Fibroblast of lung (primary cell): ENCODE data around the gene AK4. TPM values are rescaled to one million over a fixed set of nuclear protein-coding genes. Genes with fewer than 3 reads are reported as not detected.

Source experiments
- DNase-seq, 2 donors: peaks; one replicate each; pipeline versions ENCODE4 v3.0.0 to v3.0.0-alpha.2; 2010; ENCODE audit warnings: low read depth in 2 of 2
- H2AFZ ChIP-seq: 2 replicates; pipeline ENCODE4 v1.5.1; 2012; ENCODE audit warnings: low read length, control low read depth, inconsistent platforms
- H3K27ac ChIP-seq: 2 replicates; pipeline ENCODE4 v1.5.1; 2011; ENCODE audit warnings: low read length, control low read depth; ENCODE audit not compliant: insufficient read depth
- H3K27me3 ChIP-seq: 2 replicates; pipeline ENCODE4 v1.5.1; 2011; ENCODE audit warnings: mild to moderate bottlenecking, low read length; ENCODE audit not compliant: control insufficient read depth, insufficient read depth
- H3K36me3 ChIP-seq: 2 replicates; pipeline ENCODE4 v1.5.1; 2011; ENCODE audit warnings: low read length; ENCODE audit not compliant: control insufficient read depth, insufficient read depth
- H3K4me1 ChIP-seq: 2 replicates; pipeline ENCODE4 v1.5.1; 2011; ENCODE audit warnings: low read length; ENCODE audit not compliant: control insufficient read depth, insufficient read depth; ENCODE audit errors: extremely low read depth
- H3K4me2 ChIP-seq: 2 replicates; pipeline ENCODE4 v1.5.1; 2011; ENCODE audit warnings: low read length, control low read depth; ENCODE audit not compliant: insufficient read depth; ENCODE audit errors: extremely low read depth
- H3K4me3 ChIP-seq, 4 experiments: fragments of 200-600 bp in 1 of 4; sonication (generic) in 1 of 4; replicated peaks in 1 of 4; 2 replicates each; pipeline ENCODE4 v1.5.1; 2011 to 2016; ENCODE audit warnings: low read length in 4 of 4, low read depth in 3 of 4, mild to moderate bottlenecking in 3 of 4, control low read depth in 2 of 4, inconsistent platforms in 1 of 4, mixed read lengths in 1 of 4; ENCODE audit not compliant: insufficient read depth in 1 of 4; ENCODE audit errors: control extremely low read depth in 1 of 4
- H3K79me2 ChIP-seq: 2 replicates; pipeline ENCODE4 v1.5.1; 2012; ENCODE audit warnings: mild to moderate bottlenecking, low read length, inconsistent platforms; ENCODE audit not compliant: control insufficient read depth, insufficient read depth
- H3K9ac ChIP-seq: 2 replicates; pipeline ENCODE4 v1.5.1; 2011; ENCODE audit warnings: mild to moderate bottlenecking, low read length, control low read depth; ENCODE audit not compliant: insufficient read depth
- H3K9me3 ChIP-seq: 2 replicates; pipeline ENCODE4 v1.5.1; 2012; ENCODE audit warnings: low read depth, low read length; ENCODE audit not compliant: control insufficient read depth, insufficient read depth
- H4K20me1 ChIP-seq: 2 replicates; pipeline ENCODE4 v1.5.1; 2011; ENCODE audit warnings: low read length; ENCODE audit not compliant: control insufficient read depth, insufficient read depth; ENCODE audit errors: extremely low read depth
- CTCF ChIP-seq, 2 donors: IDR thresholded peaks in 1 of 2; conservative IDR thresholded peaks in 1 of 2; 1 replicate in 1 of 2; 2 replicates in 1 of 2; pipeline ENCODE4 v1.5.1; 2011 to 2012; ENCODE audit warnings: low read length in 2 of 2, control low read depth in 1 of 2, inconsistent platforms in 1 of 2, low read depth in 1 of 2, mild to moderate bottlenecking in 1 of 2
- EZH2 ChIP-seq: IDR thresholded peaks from 2 replicates; pipeline ENCODE4 v1.5.1; 2012; ENCODE audit warnings: low read length, control low read depth, mild to moderate bottlenecking; ENCODE audit errors: missing control alignments
- polyA plus RNA-seq, 2 donors: library from polyadenylated mRNA; depleted of rRNA in 1 of 2; stranded (reverse) in 1 of 2; unstranded in 1 of 2; fragments of >200 nt; gene quantifications; 2 replicates each; pipeline ENCODE4 v1.2.1, GENCODE V29; 2011 to 2012; ENCODE audit warnings: missing spikeins in 1 of 2
- total RNA-seq: library from RNA; depleted of rRNA; stranded (reverse); fragments of >200 nt; gene quantifications from 2 replicates; pipeline ENCODE4 v1.2.1, GENCODE V29; 2014

Gene AK4
- total and polyA plus RNA-seq, 2 donors (not counting 1 experiment from before 2014, with no cell fraction given): 6.3 to 49.3 TPM

- H3K4me1 ChIP-seq: no peaks in the 10 kb centered on the region
- H3K4me2 ChIP-seq: no peak overlapping the region
- no peak for DNase-seq
- H3K4me3 ChIP-seq: no peak overlapping the region
- H2AFZ ChIP-seq: no peak overlapping the region
- H3K9me3 ChIP-seq: no peaks in the 10 kb centered on the region
- TF ChIP-seq CTCF (conservative IDR thresholded peaks at IDR 0.05 in 1 of 2, IDR thresholded peaks at IDR 0.05 in 1 of 2; ENCODE audit: low read depth in 1 of 2, low read length in 2 of 2): no peak
- no peak for TF ChIP-seq EZH2
- no peaks in the 10 kb centered on the region for H4K20me1 ChIP-seq
- no peaks in the 10 kb centered on the region for H3K79me2 ChIP-seq
- no peak overlapping the region for H3K9ac ChIP-seq
- no peaks in the 10 kb centered on the region for H3K36me3 ChIP-seq
- H3K27ac ChIP-seq: no peak overlapping the region
- H3K27me3 ChIP-seq: peaks cover 5% of the 10 kb centered on the region
Measured at GRCh38 chr1:65151641-65152040, 3.6 kb downstream of the AK4 start.

GRCh38 chr1:65153635-65154034, 5.6 kb downstream of the AK4 start:
- H4K20me1 ChIP-seq: no peaks in the 10 kb centered on the region
- no peaks in the 10 kb centered on the region for H3K4me1 ChIP-seq
- H3K4me2 ChIP-seq: no peak overlapping the region
- DNase-seq: no peak
- H3K27me3 ChIP-seq: no peaks in the 10 kb centered on the region
- no peaks in the 10 kb centered on the region for H3K36me3 ChIP-seq
- no peaks in the 10 kb centered on the region for H3K79me2 ChIP-seq
- H3K4me3 ChIP-seq: no peak overlapping the region
- no peak overlapping the region for H3K9ac ChIP-seq
- no peaks in the 10 kb centered on the region for H3K9me3 ChIP-seq
- H2AFZ ChIP-seq: no peak overlapping the region
- H3K27ac ChIP-seq: no peak overlapping the region
- no peak for TF ChIP-seq EZH2
- TF ChIP-seq CTCF (conservative IDR thresholded peaks at IDR 0.05 in 1 of 2, IDR thresholded peaks at IDR 0.05 in 1 of 2; ENCODE audit: low read depth in 1 of 2, low read length in 2 of 2): no peak

GRCh38 chr1:65156910-65157545, 9.0 kb downstream of the AK4 start:
- no peaks in the 10 kb centered on the region for H3K9me3 ChIP-seq
- H4K20me1 ChIP-seq: no peaks in the 10 kb centered on the region
- H3K27me3 ChIP-seq: no peaks in the 10 kb centered on the region
- no peaks in the 10 kb centered on the region for H3K4me1 ChIP-seq
- no peak for DNase-seq
- H3K79me2 ChIP-seq: no peaks in the 10 kb centered on the region
- H3K4me2 ChIP-seq: no peak overlapping the region
- no peaks in the 10 kb centered on the region for H3K36me3 ChIP-seq
- H3K9ac ChIP-seq: no peak overlapping the region
- no peak overlapping the region for H2AFZ ChIP-seq
- TF ChIP-seq CTCF (conservative IDR thresholded peaks at IDR 0.05 in 1 of 2, IDR thresholded peaks at IDR 0.05 in 1 of 2; ENCODE audit: low read depth in 1 of 2, low read length in 2 of 2) (no peak), EZH2 (no peak)
- no peak overlapping the region for H3K27ac ChIP-seq
- H3K4me3 ChIP-seq: no peak overlapping the region
